Measurements from ENCODE around the gene CDK7. TPM values are rescaled to one million over a fixed set of nuclear protein-coding genes. Genes with fewer than 3 reads are reported as not detected.

Gene CDK7
- total RNA-seq, 1 experiment from 2014 or later: 53.4 TPM

DNA sequence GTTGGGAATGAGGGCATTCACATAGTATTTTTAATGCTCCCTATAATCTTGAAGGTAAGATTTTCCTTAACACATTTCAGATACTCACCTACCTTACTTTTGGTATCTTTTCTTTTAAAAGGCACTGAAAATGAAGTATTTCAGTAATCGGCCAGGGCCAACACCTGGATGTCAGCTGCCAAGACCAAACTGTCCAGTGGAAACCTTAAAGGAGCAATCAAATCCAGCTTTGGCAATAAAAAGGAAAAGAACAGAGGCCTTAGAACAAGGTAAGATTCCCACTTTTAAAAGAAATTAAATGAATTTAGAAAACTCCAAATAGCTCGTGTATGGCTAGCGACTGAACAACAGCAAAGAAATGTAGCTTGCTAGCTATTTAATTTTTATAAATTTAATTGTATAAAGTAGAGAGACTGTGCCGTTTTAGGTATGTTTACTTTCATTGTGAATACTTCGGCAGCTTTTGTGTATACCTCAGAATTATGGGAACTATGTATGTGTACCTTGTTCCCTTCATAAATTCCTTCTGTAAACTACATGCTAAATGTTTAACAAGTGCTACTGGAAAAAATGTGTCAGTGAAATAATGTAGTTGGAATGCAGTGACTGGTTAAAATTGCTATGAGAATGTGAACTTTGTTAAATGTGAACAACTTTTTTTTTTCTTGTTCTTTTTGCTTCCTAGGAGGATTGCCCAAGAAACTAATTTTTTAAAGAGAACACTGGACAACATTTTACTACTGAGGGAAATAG, 41.9 kb downstream of the CDK7 start:
- Histone ChIP-seq H3K4me2 (ENCODE audit: insufficient read depth, insufficient read length, low read length) (no peak overlapping the region), H2BK120ac (ENCODE audit: low read depth, low read length, poor library complexity, severe bottlenecking) (no peak overlapping the region), H3K14ac (ENCODE audit: insufficient read depth, low read length) (no peak overlapping the region), H3K56ac (ENCODE audit: insufficient read length, low read depth, low read length) (no peak overlapping the region), H2BK15ac (ENCODE audit: low read depth, low read length) (no peak overlapping the region), H2BK5ac (ENCODE audit: insufficient read length, low read length) (no peak overlapping the region), H3K23me2 (ENCODE audit: insufficient read length, low read depth, low read length, poor library complexity, severe bottlenecking) (no peaks in the 10 kb centered on the region), H3K23ac (ENCODE audit: insufficient read length, low read depth, low read length) (no peak overlapping the region), H3K4ac (ENCODE audit: low read depth, low read length) (no peak overlapping the region), H4K20me1 (ENCODE audit: control insufficient read depth, insufficient read depth, insufficient read length) (no peaks in the 10 kb centered on the region), H3K79me1 (ENCODE audit: insufficient read depth, low read depth, low read length, poor library complexity, severe bottlenecking) (no peaks in the 10 kb centered on the region), H4K8ac (replicated peaks; ENCODE audit: insufficient read length, low read depth, low read length) (no peak overlapping the region), H3K79me2 (ENCODE audit: insufficient read depth, low read length) (no peaks in the 10 kb centered on the region), H2BK12ac (ENCODE audit: insufficient read length, low read depth, low read length) (no peak overlapping the region), H2AK5ac (ENCODE audit: insufficient read length, low read length) (no peak overlapping the region), H2AFZ (ENCODE audit: low read length) (no peak overlapping the region), H3K27me3 (ENCODE audit: insufficient read depth, low read length) (no peaks in the 10 kb centered on the region), H3K27ac (ENCODE audit: insufficient read length, low read depth, low read length) (no peak overlapping the region), H3K18ac (ENCODE audit: insufficient read length, low read depth, low read length) (no peak overlapping the region), H3T11ph (ENCODE audit: low read length) (no peak overlapping the region), H4K5ac (ENCODE audit: insufficient read length, low read depth, low read length) (no peak overlapping the region), H3K9me3 (ENCODE audit: control insufficient read depth, low read depth, low read length) (no peaks in the 10 kb centered on the region), H4K91ac (ENCODE audit: insufficient read length, low read depth, low read length) (no peak overlapping the region), H3K9ac (ENCODE audit: extremely low read depth, insufficient read length, low read length) (no peak overlapping the region), H2BK20ac (ENCODE audit: low read depth, low read length, poor library complexity, severe bottlenecking) (no peak overlapping the region), H3K4me1 (ENCODE audit: insufficient read depth, low read length) (peaks cover 3% of the 10 kb centered on the region; the same call in 1 of the 2 replicates)
- no peaks in the 10 kb centered on the region for H3K27me3 Mint-ChIP-seq (ENCODE audit: low read depth)
- H3K4me3 Mint-ChIP-seq: no peak overlapping the region
- H3K4me1 Mint-ChIP-seq: no peaks in the 10 kb centered on the region
- DNase-seq: no peak
- peaks cover 23 to 63% (median 45%) of the 10 kb centered on the region in 3 experiments; a peak in 6 of 7 replicates for H3K36me3 Mint-ChIP-seq (ENCODE audit: insufficient read depth in 1 of 3, low read depth in 3 of 3)
- H3K9me3 Mint-ChIP-seq: no peaks in the 10 kb centered on the region
- no peak overlapping the region for H3K27ac Mint-ChIP-seq
- no CpG with 5 or more reads among the region's 5 CpGs for WGBS (ENCODE audit: extremely low coverage, insufficient read length, low lambda C conversion rate)
- TF ChIP-seq, protein P1, sequence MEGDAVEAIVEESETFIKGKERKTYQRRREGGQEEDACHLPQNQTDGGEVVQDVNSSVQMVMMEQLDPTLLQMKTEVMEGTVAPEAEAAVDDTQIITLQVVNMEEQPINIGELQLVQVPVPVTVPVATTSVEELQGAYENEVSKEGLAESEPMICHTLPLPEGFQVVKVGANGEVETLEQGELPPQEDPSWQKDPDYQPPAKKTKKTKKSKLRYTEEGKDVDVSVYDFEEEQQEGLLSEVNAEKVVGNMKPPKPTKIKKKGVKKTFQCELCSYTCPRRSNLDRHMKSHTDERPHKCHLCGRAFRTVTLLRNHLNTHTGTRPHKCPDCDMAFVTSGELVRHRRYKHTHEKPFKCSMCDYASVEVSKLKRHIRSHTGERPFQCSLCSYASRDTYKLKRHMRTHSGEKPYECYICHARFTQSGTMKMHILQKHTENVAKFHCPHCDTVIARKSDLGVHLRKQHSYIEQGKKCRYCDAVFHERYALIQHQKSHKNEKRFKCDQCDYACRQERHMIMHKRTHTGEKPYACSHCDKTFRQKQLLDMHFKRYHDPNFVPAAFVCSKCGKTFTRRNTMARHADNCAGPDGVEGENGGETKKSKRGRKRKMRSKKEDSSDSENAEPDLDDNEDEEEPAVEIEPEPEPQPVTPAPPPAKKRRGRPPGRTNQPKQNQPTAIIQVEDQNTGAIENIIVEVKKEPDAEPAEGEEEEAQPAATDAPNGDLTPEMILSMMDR (conservative IDR thresholded peaks at IDR 0.05): no peak
